ENCODE results near the gene CACNA1D. TPM values are rescaled to one million over a fixed set of nuclear protein-coding genes. Genes with fewer than 3 reads are reported as not detected.
"Not testable (repeated sequence)": the region's sequence is repeated elsewhere in the genome, so short reads cannot be mapped to it uniquely, and the experiment has no call there.

The CACNA1D gene
- polyA plus RNA-seq (ENCODE audit: insufficient read length in 10 of 10) = 1 to 10 TPM; 1.3 to 3.1 (median 1.7) TPM
- long read RNA-seq, donor 1, partial matches to known transcripts = 0 of 9 reads
- long read RNA-seq, donor 1, other reads (novel, unspliced or antisense) = 9 of 9 reads
- long read RNA-seq, donor 2 = 0 reads
- long read RNA-seq, donor 3 = 0 reads
- long read RNA-seq, donor 4 = 0 reads
- long read RNA-seq, donor 5 = 0 reads
- long read RNA-seq, donor 6, partial matches to known transcripts = 7 of 12 reads
- long read RNA-seq, donor 6, other reads (novel, unspliced or antisense) = 5 of 12 reads
- long read RNA-seq, donor 7 = 0 reads
- long read RNA-seq, donor 8 = 0 reads
- long read RNA-seq, donor 9 = 0 reads

DNA sequence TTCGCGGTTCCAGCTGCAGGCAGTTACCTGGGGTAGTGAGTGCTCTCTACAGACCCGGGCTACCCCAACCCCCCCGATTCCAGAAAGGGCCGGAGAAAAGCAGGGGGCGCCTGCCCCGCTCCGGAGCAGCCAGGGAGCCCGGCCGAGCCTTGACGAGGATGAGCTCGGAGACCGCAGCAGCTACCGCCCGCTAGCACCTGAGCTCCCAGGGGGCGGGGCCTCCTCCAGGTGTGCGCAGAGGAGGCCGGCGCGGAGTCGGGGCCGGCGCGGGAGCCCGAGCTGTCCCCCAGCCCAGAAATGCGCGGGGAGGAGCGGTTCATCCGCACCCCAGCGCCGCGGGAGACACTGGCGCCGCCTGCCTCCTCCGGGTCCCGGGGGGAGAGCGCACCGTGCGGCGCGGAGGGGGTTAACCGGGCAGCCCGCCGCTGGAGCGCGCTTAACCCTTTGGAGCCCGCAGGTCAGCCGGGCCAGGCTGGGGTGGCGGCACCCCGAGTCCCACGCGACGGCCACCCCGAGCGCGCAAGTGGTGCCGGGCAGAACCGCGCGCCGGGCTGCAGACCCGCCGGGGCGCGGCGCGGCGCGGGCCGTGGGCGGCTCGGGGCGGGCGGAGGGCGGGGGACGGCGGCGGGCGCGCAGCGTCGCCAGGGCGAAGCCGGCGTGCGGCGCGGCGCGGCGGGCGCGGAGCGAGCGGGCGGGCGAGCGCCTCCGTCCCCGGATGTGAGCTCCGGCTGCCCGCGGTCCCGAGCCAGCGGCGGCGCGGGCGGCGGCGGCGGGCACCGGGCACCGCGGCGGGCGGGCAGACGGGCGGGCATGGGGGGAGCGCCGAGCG is at the start of gene CACNA1D:
TSS of gene CACNA1D (plus strand) at position 649 of the 829 bp plus-strand sequence. CDS start 556 bp downstream, outside the sequence.
- DNase-seq = peak in 1 of 3 donors; percentile 45

DNA sequence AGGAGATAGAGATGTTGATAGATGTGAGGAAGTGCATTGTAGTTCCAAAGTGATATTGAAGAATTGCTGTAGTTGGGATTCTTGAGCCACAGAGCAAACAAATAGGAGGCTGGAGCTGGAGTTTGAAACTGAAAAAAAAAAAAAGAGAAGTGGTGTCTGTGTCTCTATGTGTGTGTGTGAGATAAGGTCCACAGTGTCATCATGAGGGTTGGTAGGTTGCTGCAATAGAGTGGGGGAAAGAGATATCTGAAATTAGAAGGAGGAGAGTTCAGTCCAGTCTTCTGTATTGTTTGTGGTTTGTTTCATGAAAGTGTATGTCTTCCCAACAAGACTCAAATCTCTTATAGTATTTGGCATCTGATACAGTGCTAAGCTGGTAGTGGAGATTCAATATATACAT is 37.3 kb upstream of the CACNA1D start:
- DNase-seq = no peak

- DNase-seq = no peak
Observed at GRCh38 chr3:53460326-53460725, 34.1 kb upstream of the CACNA1D start.

DNA sequence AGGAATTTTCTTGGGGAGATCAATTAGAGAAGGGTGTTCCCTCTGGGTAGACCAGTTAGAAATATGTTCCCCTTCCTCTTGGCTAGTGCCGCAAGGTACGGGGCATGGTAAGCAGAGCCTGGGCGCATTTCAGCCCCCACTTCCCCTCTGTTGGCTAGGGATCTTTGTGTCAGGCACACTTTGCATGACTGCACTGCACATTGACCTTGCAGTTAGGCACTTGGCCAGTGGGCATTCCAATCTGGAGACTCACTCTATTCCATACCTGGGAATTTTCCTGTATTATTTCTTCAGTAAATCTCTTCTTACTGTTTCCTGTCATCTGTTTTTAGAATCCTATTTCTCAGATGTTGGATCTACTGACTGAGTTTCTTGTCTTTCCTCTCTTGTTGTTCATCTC is 30.0 kb upstream of the CACNA1D start:
- no peak for DNase-seq

DNA sequence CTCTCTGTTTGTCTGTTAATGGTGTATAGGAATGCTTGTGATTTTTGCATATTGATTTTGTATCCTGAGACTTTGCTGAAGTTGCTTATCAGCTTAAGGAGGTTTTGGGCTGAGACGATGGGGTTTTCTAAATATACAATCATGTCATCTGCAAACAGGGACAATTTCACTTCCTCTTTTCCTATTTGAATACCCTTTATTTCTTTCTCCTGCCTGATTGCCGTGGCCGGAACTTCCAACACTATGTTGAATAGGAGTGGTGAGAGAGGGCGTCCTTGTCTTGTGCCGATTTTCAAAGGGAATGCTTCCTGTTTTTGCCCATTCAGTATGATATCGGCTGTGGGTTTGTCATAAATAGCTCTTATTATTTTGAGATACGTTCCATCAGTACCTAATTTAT is 24.7 kb upstream of the CACNA1D start:
- not testable (repeated sequence) for DNase-seq

- DNase-seq = no peak
Observed at GRCh38 chr3:53473422-53473821, 21.0 kb upstream of the CACNA1D start.

GRCh38 chr3:53476372-53476771 is 18.0 kb upstream of the CACNA1D start:
- not testable (repeated sequence) for DNase-seq

GRCh38 chr3:53477689-53478088 is 16.7 kb upstream of the CACNA1D start:
- not testable (repeated sequence) for DNase-seq

DNA sequence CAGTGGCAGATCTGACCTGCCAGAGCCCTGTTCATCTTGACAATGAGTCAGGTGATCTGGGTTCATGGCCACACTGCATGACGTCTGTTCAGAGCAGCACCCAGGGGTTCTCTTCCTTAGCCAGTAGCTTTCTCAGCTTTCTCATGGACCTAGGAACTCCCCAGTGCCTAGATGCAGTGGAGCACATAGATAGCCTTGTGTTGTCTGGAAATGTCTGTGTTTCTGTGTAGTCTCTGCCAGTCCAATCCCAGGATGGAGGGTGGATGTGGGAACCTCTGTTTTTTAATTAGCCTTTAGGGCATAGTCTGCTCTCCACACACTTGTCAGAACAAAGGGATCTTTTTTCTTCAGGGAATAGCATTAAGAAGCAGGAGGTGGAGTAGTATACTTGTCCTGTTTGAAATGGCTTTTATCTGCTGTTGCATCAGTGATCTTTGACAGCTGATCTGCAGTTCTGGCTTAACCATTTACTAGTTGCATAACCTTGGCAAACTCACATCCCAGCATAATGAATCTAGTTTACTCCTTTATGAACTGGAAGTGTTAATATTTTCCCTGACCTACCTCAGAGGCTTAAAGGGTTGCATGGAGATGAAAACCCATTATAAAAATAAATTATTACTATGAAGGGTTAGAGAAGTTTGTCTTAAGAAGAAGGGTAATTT is 16.1 kb upstream of the CACNA1D start:
- no peak for DNase-seq

DNA sequence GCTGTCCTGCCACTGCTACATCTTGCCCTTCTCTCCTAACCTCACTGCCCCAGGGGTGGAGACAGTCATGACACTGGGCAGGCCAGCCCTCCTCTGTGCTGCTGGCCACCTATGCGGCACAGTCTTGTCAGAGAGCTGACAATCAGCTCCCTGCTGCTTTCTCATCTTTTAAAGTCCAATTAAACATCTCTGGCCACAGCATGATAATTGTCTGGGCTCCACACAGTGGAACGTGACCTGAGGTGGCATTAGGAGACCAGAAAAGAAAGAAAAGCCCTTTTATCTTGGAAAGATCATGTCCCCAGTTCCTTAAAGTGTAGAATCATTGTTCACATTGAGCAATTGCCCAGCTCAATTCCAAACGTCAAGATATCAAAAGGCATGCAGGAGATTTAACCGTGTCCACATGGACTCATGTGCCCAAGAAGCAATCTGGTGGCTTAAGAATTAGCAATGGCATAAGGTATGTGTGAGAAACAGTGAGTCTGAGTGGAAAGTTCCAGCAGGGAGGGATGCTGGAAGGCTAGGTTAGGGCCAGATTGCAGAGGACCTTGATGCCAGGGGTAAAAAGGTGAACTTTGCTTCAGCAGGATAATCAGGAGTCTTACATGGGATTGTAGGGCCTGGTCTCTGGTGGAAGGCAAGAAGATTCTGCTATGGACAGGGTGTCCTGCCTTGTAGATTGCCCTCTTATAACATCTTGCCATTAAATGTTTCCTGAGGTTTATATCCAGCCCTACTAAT is 15.3 kb upstream of the CACNA1D start:
- no peak for DNase-seq

GRCh38 chr3:53482227-53482626 is 12.2 kb upstream of the CACNA1D start:
- no peak for DNase-seq

DNA sequence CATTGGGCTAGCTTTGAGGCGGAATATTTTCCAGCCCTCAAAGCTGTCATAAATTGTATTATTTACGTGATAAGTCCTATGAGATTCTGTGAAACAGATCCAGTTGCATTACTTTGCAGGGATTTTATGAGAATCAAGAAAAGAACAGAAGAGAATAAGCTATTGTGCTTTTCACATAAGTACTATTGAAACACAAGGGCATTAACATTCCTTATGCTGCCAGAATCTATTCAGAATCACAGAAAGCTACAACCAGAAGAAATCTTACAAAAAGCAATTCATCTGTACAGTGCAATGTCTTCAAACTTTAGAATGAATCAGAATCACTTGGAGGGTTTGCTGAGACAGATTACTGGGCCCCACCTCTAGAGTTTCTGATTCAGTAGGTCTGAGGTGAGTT is 10.6 kb upstream of the CACNA1D start:
- no peak for DNase-seq

DNA sequence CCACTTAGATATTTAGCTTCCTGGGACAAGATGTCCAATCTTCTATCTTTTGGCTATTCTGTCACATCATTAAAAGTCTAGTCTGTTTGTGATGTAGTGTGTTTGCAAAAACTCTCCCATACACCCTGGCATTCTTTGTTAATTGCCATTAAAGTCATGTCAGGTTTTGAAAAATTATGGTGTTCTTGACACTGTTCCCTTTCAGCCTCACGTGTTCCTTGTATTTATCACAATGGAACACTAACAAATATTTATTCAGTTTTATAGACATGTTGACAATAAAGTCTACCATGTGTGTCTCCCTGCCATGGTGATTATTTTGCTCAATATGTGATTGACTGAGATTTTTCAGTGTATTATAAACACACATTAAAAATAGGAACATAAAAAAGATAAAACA is 9.4 kb upstream of the CACNA1D start:
- no peak for DNase-seq

GRCh38 chr3:53485675-53486403 is 8.6 kb upstream of the CACNA1D start:
- DNase-seq = no peak

- no peak for DNase-seq
Observed at GRCh38 chr3:53486961-53487654, 7.3 kb upstream of the CACNA1D start.

- DNase-seq = no peak
Observed at GRCh38 chr3:53489386-53489785, 5.0 kb upstream of the CACNA1D start.

DNA sequence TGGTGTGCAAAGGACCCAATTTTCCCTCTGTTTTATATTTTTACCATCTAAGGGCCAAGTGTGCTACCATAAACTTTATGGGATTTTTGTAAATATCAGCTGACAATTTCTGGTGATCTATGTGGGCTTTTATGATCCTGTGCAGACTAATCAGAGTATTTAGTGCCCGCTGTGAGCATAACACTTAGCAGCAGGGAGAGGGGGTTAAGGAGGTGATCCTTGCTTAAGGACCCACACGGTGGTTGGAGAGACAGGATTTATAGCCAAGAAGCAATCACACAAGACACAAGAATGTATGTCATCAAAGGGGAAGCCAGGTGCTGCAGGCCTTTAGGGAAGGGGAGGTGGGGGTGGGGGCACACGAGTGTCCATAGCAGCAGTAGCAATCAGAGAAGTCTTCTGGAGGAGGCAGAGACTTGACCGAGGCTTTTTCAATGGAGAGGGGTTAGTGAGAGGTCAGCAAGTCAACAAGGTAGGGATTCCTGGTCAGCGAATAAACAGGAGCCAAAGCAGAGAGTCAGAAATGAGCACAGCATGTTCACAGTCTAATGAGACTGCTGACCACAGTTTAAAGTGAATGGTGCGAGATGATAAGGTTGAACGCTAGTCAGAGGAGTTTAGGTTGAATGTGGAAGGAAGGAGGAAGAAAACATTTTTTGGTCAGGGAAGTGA is 4.5 kb upstream of the CACNA1D start:
- no peak for DNase-seq

GRCh38 chr3:53490459-53490968 is 3.9 kb upstream of the CACNA1D start:
- DNase-seq = no peak

- DNase-seq = no peak
Observed at GRCh38 chr3:53491276-53491675, 3.1 kb upstream of the CACNA1D start.

DNA sequence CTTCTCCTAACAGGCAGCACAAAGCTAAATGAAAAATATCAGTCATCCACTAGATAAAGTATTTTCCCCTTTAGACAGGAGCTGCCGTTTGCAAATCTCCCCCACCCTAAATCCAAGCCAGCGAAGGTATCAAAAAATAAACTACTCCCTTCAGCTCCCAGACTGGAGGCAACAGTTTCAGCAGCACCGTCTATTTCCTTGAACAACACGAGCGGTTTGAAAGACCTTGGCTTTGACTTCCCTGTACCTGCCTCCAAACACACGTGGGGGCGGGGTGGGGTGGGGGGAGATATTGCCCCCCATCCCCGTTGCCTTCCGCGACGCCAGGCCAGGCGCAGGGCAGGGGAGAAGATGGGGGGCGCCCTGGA is 832 bp upstream of the CACNA1D start:
- DNase-seq = peak in 1 of 3 donors; percentile 16

Measured in muscle of back (tissue), 13 donors.